Body of pancreas (tissue), 4 donors: ENCODE results near the gene TMEM186.

ENCODE experiments used
- POLR2A ChIP-seq, 3 donors: fragments of 450-650 bp; IDR thresholded peaks; one replicate each; pipeline ENCODE4 v1.6.1; 2016; ENCODE audit warnings: antibody characterized with exemption in 3 of 3, mild to moderate bottlenecking in 2 of 3
- TF ChIP-seq, protein P1 (sequence below), 7 experiments: fragments of 450-650 bp in 4 of 7; fragments of 200-600 bp in 3 of 7; sonication (generic) in 3 of 7; IDR thresholded peaks; one replicate each; pipeline ENCODE4 v1.5.1; 2016 to 2019; ENCODE audit warnings: antibody characterized with exemption in 7 of 7

DNA sequence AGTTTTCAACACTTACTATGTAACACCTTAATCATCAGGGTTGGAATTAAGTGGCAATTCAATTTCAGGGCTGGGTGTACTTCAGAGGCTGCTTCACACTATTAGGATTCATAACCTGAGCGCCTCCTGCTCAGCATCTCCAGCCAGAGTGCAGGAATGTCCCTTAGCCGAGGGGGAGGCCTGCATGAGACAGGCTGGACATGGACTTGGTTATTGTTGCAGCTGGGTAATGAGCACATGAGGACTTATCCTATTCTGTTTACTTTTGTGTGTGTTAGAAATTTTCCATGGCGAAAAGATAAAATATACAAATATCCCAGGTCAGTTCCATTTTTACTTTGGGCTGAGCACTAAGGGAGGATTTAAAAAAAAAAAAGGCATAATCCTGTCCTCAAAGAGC lies 10.6 kb upstream of the TMEM186 start:
- TF ChIP-seq, protein P1, sequence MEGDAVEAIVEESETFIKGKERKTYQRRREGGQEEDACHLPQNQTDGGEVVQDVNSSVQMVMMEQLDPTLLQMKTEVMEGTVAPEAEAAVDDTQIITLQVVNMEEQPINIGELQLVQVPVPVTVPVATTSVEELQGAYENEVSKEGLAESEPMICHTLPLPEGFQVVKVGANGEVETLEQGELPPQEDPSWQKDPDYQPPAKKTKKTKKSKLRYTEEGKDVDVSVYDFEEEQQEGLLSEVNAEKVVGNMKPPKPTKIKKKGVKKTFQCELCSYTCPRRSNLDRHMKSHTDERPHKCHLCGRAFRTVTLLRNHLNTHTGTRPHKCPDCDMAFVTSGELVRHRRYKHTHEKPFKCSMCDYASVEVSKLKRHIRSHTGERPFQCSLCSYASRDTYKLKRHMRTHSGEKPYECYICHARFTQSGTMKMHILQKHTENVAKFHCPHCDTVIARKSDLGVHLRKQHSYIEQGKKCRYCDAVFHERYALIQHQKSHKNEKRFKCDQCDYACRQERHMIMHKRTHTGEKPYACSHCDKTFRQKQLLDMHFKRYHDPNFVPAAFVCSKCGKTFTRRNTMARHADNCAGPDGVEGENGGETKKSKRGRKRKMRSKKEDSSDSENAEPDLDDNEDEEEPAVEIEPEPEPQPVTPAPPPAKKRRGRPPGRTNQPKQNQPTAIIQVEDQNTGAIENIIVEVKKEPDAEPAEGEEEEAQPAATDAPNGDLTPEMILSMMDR (IDR thresholded peaks at IDR 0.05): no peak
- TF ChIP-seq POLR2A (IDR thresholded peaks at IDR 0.05): no peak
